K562 (cell line): Measurements from ENCODE around the gene CEP85L. TPM values are rescaled to one million over a fixed set of nuclear protein-coding genes. Genes with fewer than 3 reads are reported as not detected.

Experiments used
- ATAC-seq: fragments of 200-7000 bp; cut with Tn5 transposase; 3 replicates; pipeline ENCODE4 v1.9.1; 2020; ENCODE audit warnings: moderate library complexity
- BruUV-seq: library from RNA; stranded (reverse); fragments of 400-500 nt; replicated peaks from 2 replicates; lab custom pipeline; 2021; lab: Mats Ljungman, UMichigan
- CTCF ChIA-PET: fragments of 300-600 bp; formaldehyde crosslinking; extraction: SDS; loops from one replicate; lab custom pipeline; 2021; ENCODE audit warnings: low intra/inter-chr PET ratio; lab: Yijun Ruan, JAX
- POLR2A ChIA-PET: fragments of 300-600, 350-650 bp; sonication (Branson Sonifier 250); formaldehyde crosslinking; extraction: SDS; loops from one replicate; lab custom pipeline; 2021; ENCODE audit warnings: antibody characterized with exemption, inconsistent platforms; lab: Yijun Ruan, JAX
- DNase-seq, 4 experiments: peaks; one replicate each; pipeline versions ENCODE4 v3.0.0 to v3.0.0-alpha.2; 2011 to 2018; ENCODE audit warnings: low spot score in 3 of 4, mixed read lengths in 3 of 4; ENCODE audit errors: extremely low read depth in 1 of 4
- FAIRE-seq: peaks from 2 replicates; lab custom pipeline; 2011; peaks lifted over from hg19 to GRCh38; lab: Jason Lieb, UNC
- H2AFZ ChIP-seq: 2 replicates; pipeline ENCODE4 v1.6.0; 2011; ENCODE audit warnings: low read depth, low read length, control low read depth, inconsistent platforms
- H3K27ac ChIP-seq: fragments of 200-600 bp; 3 replicates; pipeline ENCODE4 v1.8.0; 2011; ENCODE audit warnings: low read depth, mild to moderate bottlenecking, control low read depth, inconsistent platforms, low read length, moderate library complexity, mixed read lengths; ENCODE audit errors: extremely low read depth
- H3K27me3 ChIP-seq, 2 experiments: fragments of 300-600 bp in 1 of 2; 2 replicates in 1 of 2; 3 replicates in 1 of 2; pipeline versions ENCODE4 v1.6.0 to v1.8.0; 2011; ENCODE audit warnings: inconsistent platforms in 2 of 2, low read length in 2 of 2, mild to moderate bottlenecking in 1 of 2, mixed read lengths in 1 of 2, moderate library complexity in 1 of 2; ENCODE audit not compliant: control insufficient read depth in 2 of 2, insufficient read depth in 2 of 2
- H3K36me3 ChIP-seq: fragments of 300-600 bp; 3 replicates; pipeline ENCODE4 v1.8.0; 2011; ENCODE audit warnings: mild to moderate bottlenecking, low read length, inconsistent platforms; ENCODE audit not compliant: control insufficient read depth, insufficient read depth
- H3K4me1 ChIP-seq, 2 experiments: fragments of 200-600 bp in 1 of 2; replicated peaks in 1 of 2; 2 replicates in 1 of 2; 3 replicates in 1 of 2; pipeline versions ENCODE4 v1.5.1 to v1.8.0; 2011; ENCODE audit warnings: inconsistent platforms in 2 of 2, low read length in 2 of 2, mild to moderate bottlenecking in 1 of 2, mixed read lengths in 1 of 2, moderate library complexity in 1 of 2; ENCODE audit not compliant: control insufficient read depth in 2 of 2, insufficient read depth in 2 of 2
- H3K4me2 ChIP-seq: 2 replicates; pipeline ENCODE4 v1.6.1; 2011; ENCODE audit warnings: low read length, control low read depth, inconsistent platforms, mixed read lengths; ENCODE audit not compliant: insufficient read depth
- H3K4me3 ChIP-seq: fragments of 200-600 bp; sonication (generic), shearing (Covaris generic); 2 replicates; pipeline ENCODE4 v1.5.1; 2016; ENCODE audit warnings: control low read depth, inconsistent platforms
- H3K79me2 ChIP-seq: fragments of 200-600 bp; 3 replicates; pipeline ENCODE4 v1.8.0; 2011; ENCODE audit warnings: low read length, inconsistent platforms; ENCODE audit not compliant: control insufficient read depth, insufficient read depth
- H3K9ac ChIP-seq, 2 experiments: 2 replicates each; pipeline versions ENCODE4 v1.6.0 to v1.6.1; 2011; ENCODE audit warnings: low read depth in 2 of 2, low read length in 2 of 2, control low read depth in 1 of 2, inconsistent platforms in 1 of 2, mild to moderate bottlenecking in 1 of 2, mixed read lengths in 1 of 2; ENCODE audit not compliant: insufficient read depth in 1 of 2
- H3K9me1 ChIP-seq: one replicate; pipeline ENCODE4 v1.6.0; 2011; ENCODE audit warnings: inconsistent platforms, mild to moderate bottlenecking, low read length, moderate library complexity; ENCODE audit not compliant: control insufficient read depth, insufficient read depth
- H3K9me3 ChIP-seq: replicated peaks from 2 replicates; pipeline ENCODE4 v1.5.1; 2011; ENCODE audit warnings: low read depth, low read length, inconsistent platforms; ENCODE audit not compliant: control insufficient read depth, insufficient read depth
- H4K20me1 ChIP-seq: replicated peaks from 2 replicates; pipeline ENCODE4 v1.6.1; 2011; ENCODE audit warnings: low read length, inconsistent platforms, mixed read lengths; ENCODE audit not compliant: control insufficient read depth, insufficient read depth
- CEBPB ChIP-seq: fragments of 450-650 bp; IDR thresholded peaks from 2 replicates; pipeline ENCODE4 v1.6.1; 2016; ENCODE audit warnings: missing genetic modification characterization, missing compliant biosample characterization
- CEBPG ChIP-seq, 3 experiments: fragments of 200-800 bp in 1 of 3; sonication (Bioruptor generic) in 1 of 3; sonication (generic) in 1 of 3; formaldehyde crosslinking in 1 of 3; IDR thresholded peaks in 2 of 3; conservative IDR thresholded peaks in 1 of 3; 2 replicates each; pipeline versions ENCODE4 v1.6.1 to v1.8.0; 2016 to 2022; ENCODE audit warnings: missing compliant biosample characterization in 2 of 3, missing genetic modification characterization in 2 of 3, mild to moderate bottlenecking in 1 of 3, missing genetic modification reagents in 1 of 3
- KAT2B ChIP-seq: IDR thresholded peaks from one replicate; pipeline ENCODE4 v1.6.1; 2012; ENCODE audit warnings: low read depth, mild to moderate bottlenecking, control low read depth, inconsistent platforms, low read length, moderate library complexity
- KDM5B ChIP-seq: fragments of 200-600 bp; sonication (generic); IDR thresholded peaks from 2 replicates; pipeline ENCODE4 v1.6.1; 2012; ENCODE audit warnings: low read depth, mild to moderate bottlenecking, moderate library complexity, low read length, control low read depth, inconsistent platforms; ENCODE audit not compliant: insufficient replicate concordance
- MAFK ChIP-seq: IDR thresholded peaks from 2 replicates; pipeline ENCODE4 v1.6.1; 2011; ENCODE audit warnings: low read length, improper control_type of control experiment
- SMAD2 ChIP-seq: fragments of 150-350 bp; IDR thresholded peaks from 2 replicates; pipeline ENCODE4 v1.6.1; 2014; ENCODE audit warnings: low read depth, mild to moderate bottlenecking, low read length
- ZNF431 ChIP-seq: sonication (generic); formaldehyde crosslinking; IDR thresholded peaks from 2 replicates; pipeline ENCODE4 v1.8.0; 2022; ENCODE audit warnings: mild to moderate bottlenecking, missing genetic modification reagents
- WGBS: fragments of 100-300 bp; shearing (Covaris generic); methylation state at CpG from one replicate; pipeline ENCODE4 v1.1.6; 2016; ENCODE audit warnings: low coverage, mixed read lengths; ENCODE audit not compliant: insufficient coverage; ENCODE audit errors: missing lambda C conversion rate; 5-methylcytosine and 5-hydroxymethylcytosine counted together
- in situ Hi-C: fragments of 300-500 bp; cut with MboI; formaldehyde crosslinking; loops from 4 replicates; pipeline ENCODE4 v1.15.0; 2018; ENCODE audit warnings: inconsistent platforms, mixed read lengths
- intact Hi-C: fragments of 100-400 bp; cut with micrococcal nuclease; formaldehyde crosslinking; loops from 2 replicates; pipeline ENCODE4 v1.14.2; 2022
- polyA plus RNA-seq, 8 experiments: library from polyadenylated mRNA; depleted of rRNA in 4 of 8; stranded (reverse) in 5 of 8; unstranded in 3 of 8; fragments of >200 nt; fragmentation: Nextera tagmentation in 2 of 8; fragmentation: Illumina TruSeq in 1 of 8; extraction: Ambion mirVana in 2 of 8; extraction: Trizol in 1 of 8; gene quantifications; 2 replicates each; pipeline versions ENCODE4 v1.2.1 to v1.2.3, GENCODE V29; 2011 to 2014; ENCODE audit warnings: inconsistent platforms in 1 of 8, missing spikeins in 1 of 8
- total RNA-seq, 7 experiments: library from RNA; depleted of rRNA in 6 of 7; stranded (reverse); fragments of >200 nt in 6 of 7; fragmentation: Illumina TruSeq in 2 of 7; extraction: Trizol in 2 of 7; gene quantifications; 2 replicates each; pipeline versions ENCODE4 v1.2.1 to v1.2.3, GENCODE V29; 2011 to 2021; ENCODE audit warnings: low replicate concordance in 1 of 7
- TF ChIP-seq, protein P1 (sequence below): fragments of 250-450 bp; sonication (Bioruptor Pico); IDR thresholded peaks from 2 replicates; pipeline ENCODE4 v1.8.0; 2022; ENCODE audit warnings: moderate library complexity, mild to moderate bottlenecking, inconsistent platforms
- TF ChIP-seq, protein P2 (sequence below): fragments of 450-650 bp; IDR thresholded peaks from 2 replicates; pipeline ENCODE4 v1.6.1; 2016; ENCODE audit warnings: missing biosample characterization, missing genetic modification characterization
- TF ChIP-seq, protein P3 (sequence below), 2 experiments: fragments of 450-650 bp in 1 of 2; sonication (generic) in 1 of 2; formaldehyde crosslinking in 1 of 2; IDR thresholded peaks in 1 of 2; conservative IDR thresholded peaks in 1 of 2; 2 replicates each; pipeline versions ENCODE4 v1.6.1 to v1.8.1; 2016 to 2023; ENCODE audit warnings: mild to moderate bottlenecking in 2 of 2, moderate library complexity in 2 of 2, inconsistent platforms in 1 of 2, missing genetic modification reagents in 1 of 2

The CEP85L gene
- total and polyA plus RNA-seq, 9 of the 15 experiments (the other 6 are each of a cell fraction or from before 2014, with no cell fraction given) = 4.5 to 15.8 (median 8.3) TPM

DNA sequence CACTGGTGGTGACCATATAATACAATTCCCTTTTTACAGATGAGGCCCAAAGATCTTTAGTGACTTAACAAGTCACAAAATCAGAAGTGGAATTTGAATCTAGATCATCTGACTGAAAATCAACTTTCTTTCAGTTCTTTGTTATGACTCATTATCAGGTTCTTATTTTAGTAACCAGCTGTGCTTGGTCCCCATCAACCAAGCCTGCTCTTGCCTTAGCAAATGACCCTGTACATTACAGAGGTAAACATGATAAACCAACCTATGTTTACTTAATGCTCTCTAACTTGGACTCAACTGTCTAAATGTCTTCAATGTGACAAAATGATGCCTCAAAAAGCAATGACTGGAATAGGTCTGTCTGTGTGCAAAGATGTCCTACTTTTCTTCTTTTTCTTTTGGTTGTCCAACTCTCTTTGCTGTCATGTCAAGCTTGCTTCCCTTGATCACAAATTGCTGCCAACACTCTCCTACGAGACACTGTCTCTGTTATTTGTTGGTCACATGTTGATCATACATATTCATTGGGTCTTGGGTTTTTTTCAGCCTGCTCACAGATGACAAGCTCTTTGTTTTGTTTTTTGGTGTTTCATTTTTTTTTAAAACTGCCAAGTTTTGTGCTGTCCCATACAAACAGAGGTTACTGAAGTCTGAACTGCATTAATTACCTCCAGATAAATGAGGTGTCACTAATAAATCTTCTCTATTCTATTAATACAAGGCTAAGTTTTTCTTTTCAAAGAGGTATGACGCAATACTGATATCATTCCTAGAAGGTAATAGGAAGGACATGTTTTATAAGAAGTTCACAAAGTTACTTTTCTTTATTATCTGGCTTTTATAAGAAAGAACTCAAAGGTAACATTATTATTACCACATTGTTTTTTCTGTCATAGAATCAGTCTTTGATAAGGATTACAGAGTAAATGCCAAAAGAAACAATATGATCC lies 165.5 kb downstream of the CEP85L start:
- peaks cover 18% of the 10 kb centered on the region; the same call in 2 of the 3 replicates for H3K36me3 ChIP-seq
- DNase-seq = no peak
- ChIA-PET CTCF (no interaction called here), POLR2A (no interaction called here)
- no peaks in the 10 kb centered on the region for H3K4me1 ChIP-seq
- no peak for ATAC-seq
- no peak for FAIRE-seq
- BruUV-seq = no TSS peak
- no peaks in the 10 kb centered on the region for H3K79me2 ChIP-seq
- H3K4me2 ChIP-seq = no peak overlapping the region
- H3K9ac ChIP-seq = no peak overlapping the region
- WGBS = 82% methylated on average over 2 of the region's 2 CpGs
- H3K27me3 ChIP-seq = no peaks in the 10 kb centered on the region
- in situ Hi-C loops (no loop called here), intact Hi-C loops (no loop called here)
- H2AFZ ChIP-seq = no peak overlapping the region
- H3K27ac ChIP-seq = no peak overlapping the region
- no peaks in the 10 kb centered on the region for H4K20me1 ChIP-seq
- no peak overlapping the region for H3K4me3 ChIP-seq
- TF ChIP-seq, protein P1, sequence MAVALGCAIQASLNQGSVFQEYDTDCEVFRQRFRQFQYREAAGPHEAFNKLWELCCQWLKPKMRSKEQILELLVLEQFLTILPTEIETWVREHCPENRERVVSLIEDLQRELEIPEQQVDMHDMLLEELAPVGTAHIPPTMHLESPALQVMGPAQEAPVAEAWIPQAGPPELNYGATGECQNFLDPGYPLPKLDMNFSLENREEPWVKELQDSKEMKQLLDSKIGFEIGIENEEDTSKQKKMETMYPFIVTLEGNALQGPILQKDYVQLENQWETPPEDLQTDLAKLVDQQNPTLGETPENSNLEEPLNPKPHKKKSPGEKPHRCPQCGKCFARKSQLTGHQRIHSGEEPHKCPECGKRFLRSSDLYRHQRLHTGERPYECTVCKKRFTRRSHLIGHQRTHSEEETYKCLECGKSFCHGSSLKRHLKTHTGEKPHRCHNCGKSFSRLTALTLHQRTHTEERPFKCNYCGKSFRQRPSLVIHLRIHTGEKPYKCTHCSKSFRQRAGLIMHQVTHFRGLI = no peak
- no peak for TF ChIP-seq CEBPG (CRISPR knock-in tag; IDR thresholded peaks at IDR 0.05)
- peak; percentile 75 to 97 for TF ChIP-seq CEBPG (tag; conservative IDR thresholded peaks at IDR 0.05 in 1 of 2, IDR thresholded peaks at IDR 0.05 in 1 of 2)
- no peak for TF ChIP-seq KAT2B
- TF ChIP-seq, protein P2, sequence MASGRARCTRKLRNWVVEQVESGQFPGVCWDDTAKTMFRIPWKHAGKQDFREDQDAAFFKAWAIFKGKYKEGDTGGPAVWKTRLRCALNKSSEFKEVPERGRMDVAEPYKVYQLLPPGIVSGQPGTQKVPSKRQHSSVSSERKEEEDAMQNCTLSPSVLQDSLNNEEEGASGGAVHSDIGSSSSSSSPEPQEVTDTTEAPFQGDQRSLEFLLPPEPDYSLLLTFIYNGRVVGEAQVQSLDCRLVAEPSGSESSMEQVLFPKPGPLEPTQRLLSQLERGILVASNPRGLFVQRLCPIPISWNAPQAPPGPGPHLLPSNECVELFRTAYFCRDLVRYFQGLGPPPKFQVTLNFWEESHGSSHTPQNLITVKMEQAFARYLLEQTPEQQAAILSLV (tag) = 0 out of 2 replicates have a peak, but pooled peaks have one; percentile 38
- TF ChIP-seq, protein P3, sequence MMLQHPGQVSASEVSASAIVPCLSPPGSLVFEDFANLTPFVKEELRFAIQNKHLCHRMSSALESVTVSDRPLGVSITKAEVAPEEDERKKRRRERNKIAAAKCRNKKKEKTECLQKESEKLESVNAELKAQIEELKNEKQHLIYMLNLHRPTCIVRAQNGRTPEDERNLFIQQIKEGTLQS (IDR thresholded peaks at IDR 0.05) = peak; percentile 64
- TF ChIP-seq, protein P3 (CRISPR knock-in tag; conservative IDR thresholded peaks at IDR 0.05) = no peak
- TF ChIP-seq KDM5B = no peak
- no peak for TF ChIP-seq SMAD2
- TF ChIP-seq CEBPB (tag) = peak; percentile 94
- no peak for TF ChIP-seq ZNF431 (CRISPR knock-in tag)
- no peak for TF ChIP-seq MAFK
- H3K9me1 ChIP-seq = no peaks in the 10 kb centered on the region
- peaks cover 5% of the 10 kb centered on the region; the same call in 1 of the 2 replicates for H3K9me3 ChIP-seq
